IMR-90 (cell line): ENCODE results near the gene EIF1AD. TPM values are rescaled to one million over a fixed set of nuclear protein-coding genes. Genes with fewer than 3 reads are reported as not detected.

ENCODE experiments used
- ATAC-seq: fragments of 200-7000 bp; cut with Tn5 transposase; 2 replicates; pipeline ENCODE4 v1.9.1; 2020; ENCODE audit warnings: low read depth, mild to moderate bottlenecking, moderate library complexity
- BruUV-seq: library from RNA; stranded (reverse); fragments of 400-500 nt; replicated peaks from 2 replicates; lab custom pipeline; 2021; lab: Mats Ljungman, UMichigan
- CTCF ChIA-PET: fragments of 300-600 bp; formaldehyde crosslinking; extraction: SDS; loops from one replicate; lab custom pipeline; 2021; ENCODE audit warnings: antibody characterized with exemption; lab: Yijun Ruan, JAX
- POLR2A ChIA-PET: fragments of 300-600 bp; sonication (Branson Sonifier 250); formaldehyde crosslinking; loops from one replicate; lab custom pipeline; 2022; ENCODE audit warnings: antibody characterized with exemption; ENCODE audit not compliant: unreplicated experiment; lab: Charles Lee
- DNase-seq: peaks from one replicate; pipeline ENCODE4 v3.0.0; 2013
- H2AFZ ChIP-seq: replicated peaks from 2 replicates; pipeline ENCODE3; 2013; ENCODE audit warnings: low read length, mild to moderate bottlenecking; ENCODE audit not compliant: poor library complexity
- H2AK5ac ChIP-seq: 2 replicates; pipeline ENCODE4 v1.6.1; 2013; ENCODE audit warnings: low read depth, low read length, inconsistent platforms
- H2AK9ac ChIP-seq: replicated peaks from 2 replicates; pipeline ENCODE3; 2013; ENCODE audit warnings: mild to moderate bottlenecking, low read depth, low read length, moderate library complexity; ENCODE audit not compliant: poor library complexity
- H2BK120ac ChIP-seq: 2 replicates; pipeline ENCODE4 v1.6.1; 2013; ENCODE audit warnings: low read depth, low read length, inconsistent platforms
- H2BK15ac ChIP-seq: 3 replicates; pipeline ENCODE4 v1.6.1; 2013; ENCODE audit warnings: low read depth, low read length, inconsistent platforms
- H2BK20ac ChIP-seq: 2 replicates; pipeline ENCODE4 v1.6.1; 2013; ENCODE audit warnings: low read depth, mild to moderate bottlenecking, inconsistent platforms, low read length, moderate library complexity
- H2BK5ac ChIP-seq: 2 replicates; pipeline ENCODE4 v1.6.1; 2013; ENCODE audit warnings: mild to moderate bottlenecking, low read depth, low read length, inconsistent platforms; ENCODE audit not compliant: poor library complexity, severe bottlenecking
- H3K14ac ChIP-seq: replicated peaks from 2 replicates; pipeline ENCODE4 v1.6.1; 2013; ENCODE audit warnings: low read depth, low read length, inconsistent platforms
- H3K18ac ChIP-seq: 2 replicates; pipeline ENCODE4 v1.6.1; 2013; ENCODE audit warnings: low read depth, low read length, control low read depth
- H3K23ac ChIP-seq: 2 replicates; pipeline ENCODE4 v1.6.1; 2013; ENCODE audit warnings: low read depth, low read length, inconsistent platforms
- H3K27ac ChIP-seq: 2 replicates; pipeline ENCODE4 v1.5.1; 2013; ENCODE audit warnings: mild to moderate bottlenecking, control low read depth, low read length; ENCODE audit not compliant: insufficient read depth
- H3K27me3 ChIP-seq: 2 replicates; pipeline ENCODE4 v1.6.1; 2013; ENCODE audit warnings: low read length; ENCODE audit not compliant: control insufficient read depth, insufficient read depth
- H3K36me3 ChIP-seq: 2 replicates; pipeline ENCODE4 v1.6.1; 2013; ENCODE audit warnings: low read length, mixed read lengths; ENCODE audit not compliant: control insufficient read depth, insufficient read depth
- H3K4ac ChIP-seq: 2 replicates; pipeline ENCODE4 v1.6.1; 2013; ENCODE audit warnings: low read depth, low read length, inconsistent platforms
- H3K4me1 ChIP-seq: 2 replicates; pipeline ENCODE4 v1.6.1; 2013; ENCODE audit warnings: low read length, mixed read lengths; ENCODE audit not compliant: control insufficient read depth, insufficient read depth
- H3K4me2 ChIP-seq: 2 replicates; pipeline ENCODE4 v1.6.1; 2013; ENCODE audit warnings: low read depth, mild to moderate bottlenecking, control low read depth, low read length, moderate library complexity
- H3K4me3 ChIP-seq: 2 replicates; pipeline ENCODE4 v1.5.1; 2013; ENCODE audit warnings: low read depth, mild to moderate bottlenecking, control low read depth, low read length, moderate library complexity; ENCODE audit not compliant: insufficient read depth
- H3K56ac ChIP-seq: 2 replicates; pipeline ENCODE4 v1.6.1; 2013; ENCODE audit warnings: low read length, inconsistent platforms; ENCODE audit not compliant: insufficient read depth; ENCODE audit errors: extremely low read depth
- H3K79me1 ChIP-seq, 2 experiments: 2 replicates each; pipeline ENCODE4 v1.6.1; 2013; ENCODE audit warnings: low read length in 2 of 2, inconsistent platforms in 1 of 2, low read depth in 1 of 2
- H3K9ac ChIP-seq: 2 replicates; pipeline ENCODE4 v1.6.1; 2013; ENCODE audit warnings: low read depth, low read length, control low read depth
- H3K9me1 ChIP-seq: 2 replicates; pipeline ENCODE4 v1.6.1; 2013; ENCODE audit warnings: low read length, inconsistent platforms; ENCODE audit not compliant: insufficient read depth
- H3K9me3 ChIP-seq: 2 replicates; pipeline ENCODE4 v1.6.1; 2013; ENCODE audit warnings: low read length; ENCODE audit not compliant: control insufficient read depth, insufficient read depth
- H4K20me1 ChIP-seq: 2 replicates; pipeline ENCODE4 v1.6.1; 2013; ENCODE audit warnings: low read length, inconsistent platforms; ENCODE audit not compliant: insufficient read depth
- H4K5ac ChIP-seq: 2 replicates; pipeline ENCODE4 v1.6.1; 2013; ENCODE audit warnings: mild to moderate bottlenecking, low read depth, low read length, control low read depth
- H4K8ac ChIP-seq, 2 experiments: 2 replicates each; pipeline ENCODE4 v1.6.1; 2013; ENCODE audit warnings: low read depth in 2 of 2, low read length in 2 of 2, control low read depth in 1 of 2, inconsistent platforms in 1 of 2
- H4K91ac ChIP-seq: 2 replicates; pipeline ENCODE4 v1.6.1; 2013; ENCODE audit warnings: low read depth, low read length, inconsistent platforms; ENCODE audit not compliant: insufficient read depth
- BHLHE40 ChIP-seq: fragments of 150-350 bp; IDR thresholded peaks from 2 replicates; pipeline ENCODE4 v1.6.1; 2016; ENCODE audit warnings: mild to moderate bottlenecking, low read depth, low read length
- CEBPB ChIP-seq: IDR thresholded peaks from 2 replicates; pipeline ENCODE4 v1.6.1; 2012; ENCODE audit warnings: low read depth, low read length, improper control_type of control experiment
- CTCF ChIP-seq: conservative IDR thresholded peaks from 2 replicates; pipeline ENCODE4 v1.5.1; 2012; ENCODE audit warnings: mild to moderate bottlenecking, low read depth, low read length, improper control_type of control experiment
- ELK1 ChIP-seq: fragments of 150-350 bp; IDR thresholded peaks from 2 replicates; pipeline ENCODE4 v1.6.1; 2016; ENCODE audit warnings: low read depth, mild to moderate bottlenecking, low read length, moderate library complexity, borderline replicate concordance
- FOS ChIP-seq: fragments of 150-350 bp; IDR thresholded peaks from 2 replicates; pipeline ENCODE4 v1.6.1; 2016; ENCODE audit warnings: low read depth, low read length
- MAFK ChIP-seq: IDR thresholded peaks from 2 replicates; pipeline ENCODE4 v1.6.1; 2012; ENCODE audit warnings: low read depth, low read length, improper control_type of control experiment
- MAZ ChIP-seq: IDR thresholded peaks from 2 replicates; pipeline ENCODE4 v1.6.1; 2012; ENCODE audit warnings: low read depth, mild to moderate bottlenecking, low read length, improper control_type of control experiment, moderate library complexity, borderline replicate concordance
- MXI1 ChIP-seq: IDR thresholded peaks from 2 replicates; pipeline ENCODE4 v1.6.1; 2012; ENCODE audit warnings: low read depth, mild to moderate bottlenecking, low read length, moderate library complexity, borderline replicate concordance
- NFE2L2 ChIP-seq: fragments of 150-350 bp; IDR thresholded peaks from 2 replicates; pipeline ENCODE4 v1.6.1; 2016; ENCODE audit warnings: low read depth, mild to moderate bottlenecking, low read length
- POLR2A ChIP-seq: IDR thresholded peaks from 2 replicates; pipeline ENCODE4 v1.6.1; 2012; ENCODE audit warnings: mild to moderate bottlenecking, low read depth, low read length
- RAD21 ChIP-seq: IDR thresholded peaks from 2 replicates; pipeline ENCODE4 v1.6.1; 2012; ENCODE audit warnings: low read length, improper control_type of control experiment
- RFX5 ChIP-seq: IDR thresholded peaks from 2 replicates; pipeline ENCODE4 v1.8.0; 2012; ENCODE audit warnings: low read depth, mild to moderate bottlenecking, low read length, moderate library complexity
- SMC3 ChIP-seq: fragments of 150-350 bp; IDR thresholded peaks from 2 replicates; pipeline ENCODE4 v1.6.1; 2016; ENCODE audit warnings: low read depth, mild to moderate bottlenecking, antibody characterized with exemption, low read length, moderate library complexity
- WGBS, 2 experiments: methylation state at CpG; one replicate each; pipeline versions ENCODE4 v1.1.5 to v1.1.7; 2013; ENCODE audit warnings: missing lambda C conversion rate in 2 of 2; ENCODE audit not compliant: insufficient read length in 1 of 2; ENCODE audit errors: extremely low coverage in 2 of 2; 5-methylcytosine and 5-hydroxymethylcytosine counted together
- dilution Hi-C: fragments of 300-500 bp; cut with HindIII; formaldehyde crosslinking; loops from one replicate; pipeline ENCODE4 v1.14.3; 2018; ENCODE audit warnings: low sequenced_read_pairs; ENCODE audit not compliant: unreplicated experiment
- in situ Hi-C: fragments of 300-500 bp; cut with MboI; formaldehyde crosslinking; loops from 3 replicates; pipeline ENCODE4 v1.14.3; 2019; ENCODE audit warnings: low sequenced_read_pairs, inconsistent platforms, mixed read lengths
- intact Hi-C: fragments of 100-400 bp; cut with micrococcal nuclease; formaldehyde crosslinking; loops from 2 replicates; pipeline ENCODE4 v1.10.0; 2022
- polyA plus RNA-seq, 3 experiments: library from polyadenylated mRNA; depleted of rRNA; stranded (reverse); fragments of >200 nt; gene quantifications; 2 replicates each; pipeline ENCODE4 v1.2.3, GENCODE V29; 2012; ENCODE audit warnings: low replicate concordance in 1 of 3
- total RNA-seq: library from RNA; depleted of rRNA; stranded (reverse); fragments of >200 nt; gene quantifications from 2 replicates; pipeline ENCODE4 v1.2.3, GENCODE V29; 2012

Gene EIF1AD
- total and polyA plus RNA-seq, 2 of the 4 experiments (the other 2 are of a cell fraction): 32.5 to 62.6 TPM

- no peak for TF ChIP-seq SMC3
These were observed 45.8 kb upstream of the EIF1AD start (continued) for GRCh38 chr11:66047541-66048365.

GRCh38 chr11:66046901-66047300 lies 44.9 kb upstream of the EIF1AD start:
- Histone ChIP-seq H3K27ac (no peak overlapping the region), H3K9me3 (no peaks in the 10 kb centered on the region; the same call in 1 of the 2 replicates), H2BK5ac (no peak overlapping the region), H3K4me3 (no peak overlapping the region), H3K56ac (no peak overlapping the region), H3K4me2 (no peak overlapping the region), H3K4ac (no peak overlapping the region), H3K79me1 (peaks cover 0 to 9% of the 10 kb centered on the region in 2 experiments; a peak in 1 of 4 replicates), H4K20me1 (no peaks in the 10 kb centered on the region), H2AK9ac (no peak overlapping the region), H3K9me1 (0 out of 2 replicates have a peak, but pooled peaks cover 7% of the 10 kb centered on the region), H2BK20ac (no peak overlapping the region), H4K8ac (no peak overlapping the region), H3K27me3 (peaks cover 27% of the 10 kb centered on the region; the same call in 1 of the 2 replicates), H4K5ac (no peak overlapping the region), H3K23ac (no peak overlapping the region), H3K18ac (no peak overlapping the region), H3K4me1 (peaks cover 6% of the 10 kb centered on the region), H2AFZ (no peak overlapping the region), H2BK120ac (no peak overlapping the region), H3K9ac (no peak overlapping the region), H3K36me3 (no peaks in the 10 kb centered on the region), H3K14ac (no peak overlapping the region), H2BK15ac (no peak overlapping the region), H4K91ac (no peak overlapping the region), H2AK5ac (no peak overlapping the region)
- no CpG with 5 or more reads among the region's 3 CpGs for WGBS, 2 experiments
- dilution Hi-C loops: no loop called here
- BruUV-seq: no TSS peak
- CTCF ChIA-PET: no interaction called here
- ATAC-seq (no peak), DNase-seq (no peak)
- intact Hi-C loops: no loop called here
- in situ Hi-C loops: no loop called here
- POLR2A ChIA-PET: no interaction called here
- no peak for TF ChIP-seq BHLHE40
- TF ChIP-seq CEBPB: no peak
- TF ChIP-seq RFX5: no peak
- TF ChIP-seq SMC3: no peak
- TF ChIP-seq CTCF: no peak
- no peak for TF ChIP-seq MXI1
- TF ChIP-seq NFE2L2: no peak
- TF ChIP-seq MAFK: no peak
- TF ChIP-seq ELK1: no peak
- no peak for TF ChIP-seq POLR2A
- no peak for TF ChIP-seq FOS
- no peak for TF ChIP-seq RAD21
- TF ChIP-seq MAZ: no peak
